Cardiac muscle cell (in vitro differentiated cells and primary cell): ENCODE measurements around the gene SLC23A2. TPM values are rescaled to one million over a fixed set of nuclear protein-coding genes. Genes with fewer than 3 reads are reported as not detected.
"Not testable (repeated sequence)": the region's sequence is repeated elsewhere in the genome, so short reads cannot be mapped to it uniquely, and the experiment has no call there.

Experiments used
- DNase-seq, 2 donors: peaks; one replicate each; pipeline versions ENCODE4 v3.0.0 to v3.0.0-alpha.2; 2010 to 2017; ENCODE audit warnings: low read depth in 1 of 2, low spot score in 1 of 2
- H3K27ac ChIP-seq: fragments of 200-600 bp; sonication (generic); 2 replicates; pipeline ENCODE4 v1.5.1; 2016
- H3K27me3 ChIP-seq: fragments of 200-600 bp; sonication (generic); 2 replicates; pipeline ENCODE4 v1.6.0; 2016; ENCODE audit warnings: control low read depth
- H3K36me3 ChIP-seq: fragments of 200-600 bp; sonication (generic); 2 replicates; pipeline ENCODE4 v1.5.1; 2016; ENCODE audit warnings: control low read depth
- H3K4me1 ChIP-seq: fragments of 200-600 bp; sonication (generic); 2 replicates; pipeline ENCODE4 v1.8.1; 2017; ENCODE audit warnings: low read depth, mild to moderate bottlenecking, mixed run types
- H3K4me3 ChIP-seq: fragments of 200-600 bp; sonication (generic); 2 replicates; pipeline ENCODE4 v1.5.1; 2016; ENCODE audit warnings: mild to moderate bottlenecking
- H3K9me3 ChIP-seq: fragments of 200-600 bp; sonication (generic); 2 replicates; pipeline ENCODE4 v1.5.1; 2017; ENCODE audit warnings: low read depth, mild to moderate bottlenecking, control low read depth
- CTCF ChIP-seq: IDR thresholded peaks from 2 replicates; pipeline ENCODE4 v1.5.1; 2012; ENCODE audit warnings: low read depth, mild to moderate bottlenecking, low read length
- polyA plus RNA-seq: library from polyadenylated mRNA; unstranded; fragments of >200 nt; fragmentation: Nextera tagmentation; extraction: Ambion mirVana; gene quantifications from 2 replicates; pipeline ENCODE4 v1.2.1, GENCODE V29; 2016
- total RNA-seq: library from RNA; depleted of rRNA; stranded (reverse); fragments of >200 nt; gene quantifications from 2 replicates; pipeline ENCODE4 v1.2.3, GENCODE V29; 2016

Gene SLC23A2
- total and polyA plus RNA-seq, 2 experiments from 2014 or later: 5.9 to 10.6 TPM

GRCh38 chr20:4853757-4854560 is 147.4 kb downstream of the SLC23A2 start:
- no peak overlapping the region for H3K4me3 ChIP-seq
- no peak overlapping the region for H3K27ac ChIP-seq
- no peak for TF ChIP-seq CTCF
- DNase-seq: no peak
- H3K9me3 ChIP-seq: no peaks in the 10 kb centered on the region
- no peaks in the 10 kb centered on the region for H3K4me1 ChIP-seq
- peaks cover 5% of the 10 kb centered on the region for H3K36me3 ChIP-seq
- H3K27me3 ChIP-seq: no peaks in the 10 kb centered on the region

- Histone ChIP-seq H3K4me3 (no peak overlapping the region), H3K9me3 (no peaks in the 10 kb centered on the region), H3K27me3 (no peaks in the 10 kb centered on the region), H3K4me1 (no peaks in the 10 kb centered on the region), H3K27ac (no peak overlapping the region), H3K36me3 (no peaks in the 10 kb centered on the region)
- no peak for DNase-seq
- TF ChIP-seq CTCF: no peak
Measured at GRCh38 chr20:4853004-4853403, 148.3 kb downstream of the SLC23A2 start.

GRCh38 chr20:4850960-4851359 is 150.3 kb downstream of the SLC23A2 start:
- no peak overlapping the region for H3K27ac ChIP-seq
- H3K36me3 ChIP-seq: no peaks in the 10 kb centered on the region
- no peak for TF ChIP-seq CTCF
- H3K4me3 ChIP-seq: no peak overlapping the region
- H3K27me3 ChIP-seq: no peaks in the 10 kb centered on the region
- H3K9me3 ChIP-seq: no peaks in the 10 kb centered on the region
- H3K4me1 ChIP-seq: no peaks in the 10 kb centered on the region
- no peak for DNase-seq

- not testable (repeated sequence) for H3K36me3 ChIP-seq, H3K9me3 ChIP-seq, H3K4me1 ChIP-seq, H3K4me3 ChIP-seq, DNase-seq, H3K27ac ChIP-seq, H3K27me3 ChIP-seq
Measured at GRCh38 chr20:4848829-4849228, 152.5 kb downstream of the SLC23A2 start.

- H3K27me3 ChIP-seq: no peaks in the 10 kb centered on the region
Measured at GRCh38 chr20:4848041-4848440, 153.3 kb downstream of the SLC23A2 start.

More at GRCh38 chr20:4848041-4848440, 153.3 kb downstream of the SLC23A2 start:
- no peaks in the 10 kb centered on the region for H3K36me3 ChIP-seq
- H3K9me3 ChIP-seq: no peaks in the 10 kb centered on the region
- DNase-seq: no peak
- H3K4me1 ChIP-seq: no peaks in the 10 kb centered on the region
- H3K27ac ChIP-seq: no peak overlapping the region
- no peak overlapping the region for H3K4me3 ChIP-seq
- TF ChIP-seq CTCF: no peak
